GM10248 (cell line): Measurements from ENCODE around the gene CISD3.
"Not testable (repeated sequence)": the region's sequence is repeated elsewhere in the genome, so short reads cannot be mapped to it uniquely, and the experiment has no call there.

Source experiments
- CTCF ChIA-PET: fragments of 300-600 bp; sonication (Branson Sonifier 250); formaldehyde crosslinking; extraction: SDS; loops from one replicate; lab custom pipeline; 2021; ENCODE audit warnings: antibody characterized with exemption; lab: Yijun Ruan, JAX
- POLR2A ChIA-PET: fragments of 350-650 bp; sonication (Branson Sonifier 250); formaldehyde crosslinking; extraction: SDS; loops from one replicate; lab custom pipeline; 2020; ENCODE audit warnings: antibody characterized with exemption; lab: Yijun Ruan, JAX
- DNase-seq: peaks from one replicate; pipeline ENCODE4 v3.0.0; 2012; ENCODE audit errors: extremely low spot score
- TF ChIP-seq, protein P1 (sequence below): IDR thresholded peaks from 2 replicates; pipeline ENCODE4 v1.5.1; 2012; ENCODE audit warnings: mild to moderate bottlenecking, low read depth; ENCODE audit errors: extremely low read depth, missing control alignments, control extremely low read depth

CISD3 gene

DNA sequence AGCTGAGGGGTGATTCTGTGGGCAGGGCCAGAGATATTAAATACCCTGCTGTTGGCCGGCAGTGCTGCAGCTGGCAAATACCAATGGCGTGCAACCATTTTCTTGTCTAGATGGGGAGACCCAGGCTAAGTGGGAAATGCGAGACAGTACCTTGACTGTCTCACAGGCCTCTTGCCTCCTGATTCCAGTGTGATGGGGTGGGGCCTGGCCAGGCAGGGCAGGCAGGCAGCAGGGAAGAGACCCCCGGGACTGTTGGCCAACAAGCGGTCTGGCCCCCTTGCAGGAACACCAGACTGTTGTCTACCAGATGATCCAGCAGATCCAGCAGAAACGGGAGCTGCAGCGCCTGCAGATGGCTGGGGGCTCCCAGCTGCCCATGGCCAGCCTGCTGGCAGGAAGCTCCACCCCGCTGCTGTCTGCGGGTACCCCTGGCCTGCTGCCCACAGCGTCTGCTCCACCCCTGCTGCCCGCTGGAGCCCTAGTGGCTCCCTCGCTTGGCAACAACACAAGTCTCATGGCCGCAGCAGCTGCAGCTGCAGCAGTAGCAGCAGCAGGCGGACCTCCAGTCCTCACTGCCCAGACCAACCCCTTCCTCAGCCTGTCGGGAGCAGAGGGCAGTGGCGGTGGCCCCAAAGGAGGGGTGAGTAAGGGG, 5.7 kb upstream of the CISD3 start:
- TF ChIP-seq, protein P1, sequence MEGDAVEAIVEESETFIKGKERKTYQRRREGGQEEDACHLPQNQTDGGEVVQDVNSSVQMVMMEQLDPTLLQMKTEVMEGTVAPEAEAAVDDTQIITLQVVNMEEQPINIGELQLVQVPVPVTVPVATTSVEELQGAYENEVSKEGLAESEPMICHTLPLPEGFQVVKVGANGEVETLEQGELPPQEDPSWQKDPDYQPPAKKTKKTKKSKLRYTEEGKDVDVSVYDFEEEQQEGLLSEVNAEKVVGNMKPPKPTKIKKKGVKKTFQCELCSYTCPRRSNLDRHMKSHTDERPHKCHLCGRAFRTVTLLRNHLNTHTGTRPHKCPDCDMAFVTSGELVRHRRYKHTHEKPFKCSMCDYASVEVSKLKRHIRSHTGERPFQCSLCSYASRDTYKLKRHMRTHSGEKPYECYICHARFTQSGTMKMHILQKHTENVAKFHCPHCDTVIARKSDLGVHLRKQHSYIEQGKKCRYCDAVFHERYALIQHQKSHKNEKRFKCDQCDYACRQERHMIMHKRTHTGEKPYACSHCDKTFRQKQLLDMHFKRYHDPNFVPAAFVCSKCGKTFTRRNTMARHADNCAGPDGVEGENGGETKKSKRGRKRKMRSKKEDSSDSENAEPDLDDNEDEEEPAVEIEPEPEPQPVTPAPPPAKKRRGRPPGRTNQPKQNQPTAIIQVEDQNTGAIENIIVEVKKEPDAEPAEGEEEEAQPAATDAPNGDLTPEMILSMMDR: no peak
- ChIA-PET POLR2A (no interaction called here), CTCF (interaction anchor here (0.9 to 1.4 kb wide), 4 partner anchors 10 to 15 kb away, joined by 3 read pairs; no protein-coding TSS in a partner anchor)
- DNase-seq: no peak

DNA sequence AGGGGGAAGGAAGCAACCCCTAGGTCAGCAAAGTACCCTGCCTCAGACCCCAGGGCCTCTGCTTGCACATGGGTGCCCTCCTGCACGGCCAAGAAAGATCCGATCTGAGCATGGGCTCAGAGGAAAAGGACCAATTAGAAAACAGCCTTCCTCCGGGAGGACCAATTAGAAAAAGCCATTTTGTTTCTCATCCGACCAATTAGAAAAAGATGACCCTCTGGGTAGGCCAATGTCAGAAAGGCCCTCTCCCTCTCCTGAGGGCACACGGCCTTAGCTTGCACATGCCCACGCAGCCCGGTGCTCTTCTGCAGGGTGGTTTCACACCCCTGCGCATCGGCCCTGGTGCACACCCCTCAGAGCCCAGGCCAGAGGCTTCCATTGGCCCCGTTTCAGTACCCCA, 5.1 kb upstream of the CISD3 start:
- DNase-seq: no peak
- ChIA-PET CTCF (interaction anchor here (0.9 to 1.4 kb wide), 3 partner anchors 9 to 16 kb away, joined by 3 read pairs; no protein-coding TSS in a partner anchor), POLR2A (no interaction called here)
- TF ChIP-seq, protein P1: no peak

DNA sequence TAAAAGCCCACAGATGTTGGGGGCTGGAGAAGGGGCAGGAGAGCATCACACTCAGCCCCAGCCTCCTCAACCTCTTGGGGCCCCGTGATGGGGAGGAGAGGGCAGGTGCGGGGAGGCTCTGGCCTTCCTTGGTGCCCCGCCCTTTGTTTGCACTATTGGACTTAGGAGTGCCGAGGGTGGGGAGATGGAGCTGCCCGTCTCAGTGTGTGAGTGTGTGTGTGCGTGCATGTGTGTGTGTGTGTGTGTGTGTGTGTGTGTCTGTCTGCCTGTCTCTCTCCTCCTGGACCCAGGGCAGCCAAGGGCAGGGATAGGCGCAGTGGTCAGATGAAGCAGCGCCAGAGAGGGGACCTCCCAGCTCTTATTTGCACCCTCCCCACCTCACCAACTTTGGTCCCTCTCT, 4.0 kb upstream of the CISD3 start:
- not testable (repeated sequence) for DNase-seq
- ChIA-PET POLR2A (interaction anchor here (0.7 kb wide), 1 partner anchor 92 kb away, joined by 3 read pairs; no protein-coding TSS in a partner anchor), CTCF (interaction anchor here (3.5 kb wide), 1 partner anchor 8 kb away, joined by 21 read pairs; no protein-coding TSS in a partner anchor)

DNA sequence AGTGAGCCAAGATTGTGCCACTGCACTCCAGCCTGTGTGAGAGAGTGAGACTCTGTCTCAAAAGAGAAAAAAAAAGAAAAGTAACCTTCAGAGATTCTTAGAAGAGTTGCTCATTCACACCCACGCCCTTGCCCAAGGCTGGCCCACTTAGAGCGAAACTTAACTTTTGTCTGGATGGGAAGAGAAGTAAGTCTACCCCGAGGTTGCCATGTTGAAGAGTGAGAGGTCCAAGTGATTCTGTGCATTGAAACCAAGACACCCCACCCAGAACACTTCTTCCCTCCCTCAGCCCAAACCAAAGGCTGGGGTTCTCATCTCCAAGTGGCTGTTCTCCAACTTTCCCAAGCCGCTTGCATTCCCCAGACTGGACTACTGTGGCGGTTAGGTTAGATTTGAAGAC, 2.4 kb upstream of the CISD3 start:
- ChIA-PET CTCF (interaction anchor here (0.7 to 3.5 kb wide), 9 partner anchors 10 to 170 kb away, joined by 3 to 21 read pairs (median 4); no protein-coding TSS in a partner anchor), POLR2A (no interaction called here)
- TF ChIP-seq, protein P1: no peak
- DNase-seq: no peak

DNA sequence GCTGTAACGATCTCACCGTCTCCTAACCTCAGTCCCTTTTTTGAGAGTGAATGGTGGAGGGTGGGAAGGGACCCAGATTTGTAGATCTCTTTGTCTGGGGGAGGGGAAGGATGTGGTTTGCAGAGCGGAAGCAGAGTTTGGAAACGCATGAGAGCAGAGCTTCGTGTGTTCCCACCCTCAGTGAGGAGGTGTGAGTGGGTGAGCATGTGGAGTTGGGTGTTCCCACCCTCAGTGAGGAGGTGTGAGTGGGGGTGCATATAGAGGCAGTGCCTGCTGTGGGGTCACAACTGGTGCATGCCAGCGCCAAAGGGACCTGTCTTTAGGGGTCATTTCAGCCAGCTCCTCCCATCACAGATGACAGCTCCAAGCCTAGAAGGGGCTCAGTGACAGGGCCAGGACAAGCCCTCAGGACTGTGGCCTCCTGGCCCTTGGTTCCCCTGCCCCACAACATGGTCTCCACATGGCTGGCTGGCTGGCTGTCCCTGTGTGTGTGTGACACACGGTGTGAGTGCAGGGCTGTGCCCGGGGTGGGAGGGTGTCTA, 1.8 kb upstream of the CISD3 start:
- TF ChIP-seq, protein P1: no peak
- no peak for DNase-seq
- POLR2A ChIA-PET: interaction anchor here (1.0 kb wide), 1 partner anchor 19 kb away, joined by 3 read pairs; no protein-coding TSS in a partner anchor
- CTCF ChIA-PET: interaction anchor here (0.7 to 3.5 kb wide), 15 partner anchors 9 to 437 kb away, joined by 3 to 21 read pairs (median 4); no protein-coding TSS in a partner anchor

DNA sequence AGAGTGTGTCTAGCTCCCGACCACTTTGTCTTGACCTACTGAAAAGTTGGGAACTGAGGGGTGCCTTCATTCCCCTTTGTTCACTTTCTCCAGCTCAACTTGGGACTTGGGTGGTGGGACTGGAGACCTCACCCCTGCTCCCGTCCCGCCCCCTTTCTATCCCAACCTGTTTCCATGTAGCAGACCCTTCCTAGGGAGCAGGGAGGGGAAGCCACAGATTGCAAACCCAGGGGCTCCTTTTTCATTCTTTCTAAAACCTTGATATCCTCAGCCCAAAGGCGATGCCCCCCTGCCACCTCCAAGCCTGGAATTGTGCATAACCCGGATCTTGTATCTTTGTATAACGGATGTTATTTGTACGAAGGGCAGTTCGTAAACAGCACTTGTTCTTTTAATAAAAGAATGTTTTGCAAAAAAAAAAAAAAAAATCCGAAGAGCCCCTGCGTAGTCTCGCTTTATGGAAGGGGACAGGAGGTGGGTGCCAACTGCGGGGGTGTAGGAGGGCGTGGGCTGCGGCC, 714 bp upstream of the CISD3 start:
- POLR2A ChIA-PET: no interaction called here
- CTCF ChIA-PET: interaction anchor here (0.6 to 3.5 kb wide), 9 partner anchors 11 to 435 kb away, joined by 3 to 21 read pairs (median 5); no protein-coding TSS in a partner anchor
- TF ChIP-seq, protein P1: no peak
- no peak for DNase-seq
